Activated CD4-positive, alpha-beta T cell treated with anti-CD3 and anti-CD28 coated beads, Interleukin-2, amount 50 U/mL, for 4 hours (primary cell): ENCODE measurements around the gene SORCS3.

Experiments used
- DNase-seq, 2 experiments: peaks; one replicate each; pipeline ENCODE4 v3.0.0-alpha.2; 2020

Gene SORCS3

GRCh38 chr10:104648421-104648820, 7.3 kb downstream of the SORCS3 start:
- no peak for DNase-seq

- no peak for DNase-seq
Observed at GRCh38 chr10:104650072-104650471, 9.0 kb downstream of the SORCS3 start.

- no peak for DNase-seq
Observed at GRCh38 chr10:104650635-104651331, 9.7 kb downstream of the SORCS3 start.

- DNase-seq = no peak
Observed at GRCh38 chr10:104657036-104657435, 15.9 kb downstream of the SORCS3 start.

GRCh38 chr10:104657457-104657856, 16.4 kb downstream of the SORCS3 start:
- no peak for DNase-seq

- DNase-seq = no peak
Observed at GRCh38 chr10:104658067-104658466, 17.0 kb downstream of the SORCS3 start.

GRCh38 chr10:104659809-104660208, 18.7 kb downstream of the SORCS3 start:
- DNase-seq = no peak

GRCh38 chr10:104663076-104663475, 22.0 kb downstream of the SORCS3 start:
- no peak for DNase-seq

- no peak for DNase-seq
Observed at GRCh38 chr10:104663563-104663962, 22.5 kb downstream of the SORCS3 start.

GRCh38 chr10:104664205-104664604, 23.1 kb downstream of the SORCS3 start:
- no peak for DNase-seq

- no peak for DNase-seq
Observed at GRCh38 chr10:104665174-104665573, 24.1 kb downstream of the SORCS3 start.

GRCh38 chr10:104666106-104666505, 25.0 kb downstream of the SORCS3 start:
- no peak for DNase-seq

GRCh38 chr10:104676874-104677273, 35.8 kb downstream of the SORCS3 start:
- no peak for DNase-seq

- no peak for DNase-seq
Observed at GRCh38 chr10:104678658-104679057, 37.6 kb downstream of the SORCS3 start.

- no peak for DNase-seq
Observed at GRCh38 chr10:104680467-104681401, 39.6 kb downstream of the SORCS3 start.

- DNase-seq = no peak
Observed at GRCh38 chr10:104681485-104681884, 40.4 kb downstream of the SORCS3 start.

- no peak for DNase-seq
Observed at GRCh38 chr10:104683567-104683966, 42.5 kb downstream of the SORCS3 start.

GRCh38 chr10:104686829-104687228, 45.7 kb downstream of the SORCS3 start:
- no peak for DNase-seq

GRCh38 chr10:104688251-104689042, 47.4 kb downstream of the SORCS3 start:
- DNase-seq = no peak

GRCh38 chr10:104689105-104689504, 48.0 kb downstream of the SORCS3 start:
- no peak for DNase-seq

GRCh38 chr10:104689547-104689946, 48.5 kb downstream of the SORCS3 start:
- DNase-seq = no peak

GRCh38 chr10:104690101-104690500, 49.0 kb downstream of the SORCS3 start:
- DNase-seq = no peak

- DNase-seq = no peak
Observed at GRCh38 chr10:104690959-104691358, 49.9 kb downstream of the SORCS3 start.
